Left forelimb (tissue), 1 donor: ENCODE results near the gene ROR2.

Experiments used
- DNase-seq: peaks from one replicate; pipeline ENCODE4 v3.0.0-alpha.2; 2018; ENCODE audit warnings: low spot score

The ROR2 gene

DNA sequence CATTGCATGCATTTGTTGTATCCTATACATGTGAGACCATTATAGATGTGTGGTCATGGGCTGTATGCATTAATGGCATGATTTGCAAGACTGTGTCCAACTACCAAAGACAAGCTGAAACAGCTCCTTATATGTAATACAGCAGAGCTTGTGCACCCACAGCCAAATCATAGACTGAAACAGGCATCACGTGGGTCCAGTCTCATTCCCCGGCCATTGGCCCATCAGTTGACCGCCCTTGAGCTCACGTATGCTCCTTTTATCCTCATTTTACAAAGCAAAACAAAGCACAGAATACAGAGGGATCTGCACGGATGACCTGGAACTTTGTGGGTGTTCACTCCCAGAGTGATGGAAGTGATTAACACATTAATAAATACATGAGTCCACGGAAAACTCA is 109.1 kb downstream of the ROR2 start:
- no peak for DNase-seq

DNA sequence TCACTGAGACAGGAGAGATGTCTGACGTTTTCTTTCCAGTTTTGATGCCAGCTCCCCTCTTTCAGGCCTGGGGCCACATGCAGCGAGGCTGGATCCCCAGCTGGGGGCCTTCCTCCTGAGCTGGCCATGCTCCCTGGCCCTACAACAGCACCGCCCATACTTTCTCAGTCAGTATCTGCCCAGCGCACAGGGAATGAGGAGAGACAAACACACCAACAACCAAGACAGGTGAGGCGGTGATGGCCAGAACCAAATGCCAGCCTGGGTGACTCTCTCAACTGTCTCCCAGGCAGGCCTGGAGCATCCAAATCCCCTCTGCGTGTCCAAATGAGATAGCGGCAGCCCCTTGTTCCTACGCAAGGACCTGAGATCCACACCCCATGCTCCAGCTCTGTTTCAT is 109.6 kb downstream of the ROR2 start:
- no peak for DNase-seq

DNA sequence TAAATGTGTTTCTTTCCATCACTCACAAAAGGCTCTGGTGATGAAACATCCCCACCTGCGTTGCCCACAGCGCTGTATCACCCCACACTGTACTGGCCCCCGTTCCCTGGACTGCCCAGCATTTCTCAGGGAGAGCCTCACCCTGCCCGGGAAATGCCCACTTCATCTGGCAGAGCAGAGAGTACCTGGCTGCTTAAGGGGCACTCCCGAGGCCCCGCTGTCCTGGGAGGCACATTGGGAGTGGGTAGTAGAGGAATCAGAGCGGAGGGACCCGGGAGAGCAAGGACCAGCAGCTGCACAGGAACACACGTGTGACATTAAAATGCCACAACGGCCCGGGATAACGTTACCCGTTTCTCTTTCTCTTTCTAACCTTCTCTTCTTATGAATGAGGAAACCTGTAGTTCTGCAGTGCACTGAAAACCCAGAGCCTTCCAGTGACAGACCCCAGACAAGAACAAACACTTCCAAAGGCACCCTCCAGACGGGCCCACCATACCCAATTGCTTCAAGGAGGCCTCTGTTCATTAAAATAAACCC is 110.0 kb downstream of the ROR2 start:
- no peak for DNase-seq

DNA sequence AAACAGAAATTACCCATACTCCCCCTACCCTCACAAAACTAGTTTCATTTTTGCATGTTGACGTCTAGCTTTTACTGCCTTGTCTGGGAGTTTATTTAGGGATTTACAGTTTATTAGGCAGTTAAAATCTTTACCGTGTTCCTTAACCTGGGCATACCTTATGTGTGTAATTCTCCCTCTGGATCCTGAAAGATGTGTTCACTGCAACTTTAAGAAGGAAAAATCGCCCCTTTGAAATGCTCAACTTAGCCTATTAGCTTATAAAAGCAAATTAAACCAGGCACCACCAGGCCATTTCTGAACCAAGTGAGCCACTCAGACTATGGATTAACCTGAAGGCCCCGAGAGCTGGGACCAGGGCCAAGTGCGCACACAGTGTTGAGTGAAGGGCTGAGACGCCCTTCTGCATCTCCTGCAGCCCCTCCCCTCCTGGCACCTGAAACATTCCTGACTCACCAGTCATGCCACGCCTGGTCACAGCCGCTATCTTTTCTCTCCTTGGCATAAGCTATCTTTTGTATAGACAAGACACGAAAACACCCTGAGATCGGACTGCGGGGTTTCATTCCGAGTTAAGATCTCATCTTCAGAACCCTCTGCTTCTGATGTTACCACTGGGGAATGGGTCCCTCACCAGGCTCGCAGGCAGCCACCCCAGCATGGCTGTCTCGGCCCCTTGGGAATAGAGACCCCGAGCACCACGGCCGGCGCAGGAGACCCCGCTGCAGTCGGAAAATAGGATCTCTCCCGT is 111.9 kb downstream of the ROR2 start:
- DNase-seq, result no peak

DNA sequence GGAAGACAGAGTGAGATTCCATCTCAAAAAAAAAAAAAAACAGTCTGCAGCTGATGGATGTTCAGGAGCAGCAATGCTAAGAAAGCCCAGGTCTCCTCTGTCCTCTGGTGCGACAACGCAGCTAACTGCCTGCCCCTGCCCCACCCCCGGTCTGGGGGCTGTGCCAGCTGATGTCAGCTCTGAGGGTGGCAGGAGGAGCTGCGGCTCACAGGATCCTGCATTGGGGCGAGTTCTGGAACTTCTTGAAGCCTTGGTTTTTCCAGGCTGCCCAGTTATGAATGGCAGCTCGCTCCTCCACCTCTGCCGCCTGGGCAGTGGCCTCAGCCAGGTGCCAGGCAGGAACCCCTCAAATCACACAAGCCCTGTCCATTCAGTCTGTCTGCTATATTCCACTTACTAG is 113.5 kb downstream of the ROR2 start:
- peak; percentile 48 for DNase-seq

DNA sequence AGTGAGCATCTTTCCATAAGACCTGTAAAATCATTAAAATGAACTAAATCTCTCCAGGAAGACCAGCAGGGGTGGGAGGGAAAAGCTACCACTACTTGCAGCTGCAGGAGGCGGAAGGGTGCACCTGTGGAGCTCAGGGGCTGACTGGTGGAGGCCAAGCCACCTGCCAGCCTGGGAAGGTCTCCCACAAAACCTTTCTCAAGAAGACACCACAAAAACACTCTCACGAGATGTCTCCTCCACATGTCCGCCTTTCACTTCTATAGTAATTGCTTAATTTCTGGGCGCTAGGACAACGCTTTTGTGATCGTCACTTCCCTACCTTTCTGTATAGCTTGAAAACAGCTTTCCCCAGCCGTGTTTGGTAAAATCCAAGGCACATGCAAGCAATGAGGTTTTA is 114.4 kb downstream of the ROR2 start:
- DNase-seq, result no peak

DNA sequence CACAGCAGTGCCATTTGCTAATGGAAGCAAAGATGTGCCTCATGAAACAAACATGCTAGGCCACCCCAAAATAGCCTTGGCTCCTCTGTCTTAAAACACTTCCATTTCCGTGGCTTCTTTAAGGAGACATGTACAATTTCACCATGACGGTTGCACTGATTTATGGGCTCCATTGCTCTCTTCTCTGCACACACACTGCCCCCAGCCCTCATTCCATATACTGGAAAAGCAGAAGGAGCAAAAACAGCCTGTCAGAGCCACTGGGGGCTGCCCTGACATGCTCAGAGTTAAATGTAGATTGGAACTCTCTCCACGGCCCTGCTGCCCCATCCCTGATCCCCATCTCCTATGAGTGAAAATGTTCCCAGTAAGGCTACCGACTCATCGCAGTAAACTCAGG is 114.8 kb downstream of the ROR2 start:
- no peak for DNase-seq

DNA sequence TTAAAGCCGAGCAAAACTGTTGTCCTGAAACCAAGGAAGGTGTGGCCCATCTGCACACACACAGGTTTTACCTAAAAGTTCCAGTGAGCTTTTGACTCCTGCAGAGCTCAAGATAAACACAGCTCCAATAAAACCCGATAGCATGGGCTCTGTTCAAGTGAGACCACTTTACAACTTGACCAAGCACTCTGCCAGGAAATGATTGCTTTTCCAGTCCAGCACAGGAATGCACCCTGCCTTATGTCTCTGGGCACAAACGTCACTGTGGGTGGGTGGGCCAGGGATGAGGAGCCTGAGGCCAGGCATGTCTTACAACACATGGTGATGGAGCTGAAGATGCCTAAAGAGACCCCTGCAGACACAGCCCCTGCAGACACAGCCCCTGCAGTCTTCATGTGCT is 115.3 kb downstream of the ROR2 start:
- no peak for DNase-seq

DNA sequence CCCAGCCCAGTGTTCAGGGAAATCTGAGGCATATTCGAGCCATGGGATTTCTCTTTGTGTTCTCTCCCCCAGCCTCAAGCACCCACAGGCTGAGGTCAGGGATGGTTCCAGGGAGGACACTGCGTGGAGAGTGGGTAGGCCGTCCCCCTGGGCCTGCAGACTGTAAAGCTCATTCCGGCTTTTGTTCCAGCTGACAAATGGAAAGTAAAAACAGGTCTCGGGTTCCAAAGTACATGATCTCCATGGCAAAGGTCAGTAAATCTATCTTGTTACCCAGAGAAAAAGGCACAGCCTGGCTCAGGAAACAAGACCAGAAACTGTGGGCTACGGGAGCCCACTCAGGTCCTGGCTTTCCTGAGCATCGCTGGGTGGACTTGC is 116.2 kb downstream of the ROR2 start:
- DNase-seq, result no peak

DNA sequence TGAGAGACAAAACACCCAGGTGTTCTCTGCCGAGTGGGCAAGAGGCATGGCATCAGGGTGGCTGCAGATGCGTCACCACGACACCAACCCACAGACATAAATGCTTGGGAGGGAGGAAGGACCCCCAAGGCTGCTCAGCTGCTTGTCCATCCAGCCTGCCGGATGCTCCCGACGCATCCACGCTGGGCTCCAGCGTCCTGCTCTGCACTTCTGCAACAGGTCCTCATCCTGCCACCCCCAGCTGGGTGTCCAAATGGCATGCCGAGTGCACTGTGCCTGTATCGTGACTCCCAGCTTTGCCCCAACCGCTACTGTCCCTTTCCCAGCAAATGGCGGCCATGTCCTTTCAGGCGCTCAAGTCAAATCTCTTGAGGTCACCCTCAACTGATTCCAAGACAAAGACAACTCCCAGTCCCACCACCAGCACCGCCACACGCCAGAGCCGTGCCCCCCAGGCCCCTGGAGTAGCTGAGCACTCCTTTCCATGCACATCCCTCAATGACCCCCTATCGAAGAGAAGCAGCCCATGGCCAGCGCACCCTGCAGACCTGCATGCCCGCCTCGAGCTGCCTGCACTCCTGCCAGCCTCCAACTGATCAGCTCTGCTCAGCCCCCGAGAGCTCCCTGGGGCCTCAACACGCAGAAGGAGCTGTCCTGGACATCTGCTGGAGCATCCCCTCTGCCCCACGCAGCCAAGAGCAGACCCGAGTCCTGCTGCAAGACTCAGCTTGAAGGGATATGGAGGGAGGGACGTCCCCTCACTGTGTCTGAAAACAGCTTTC is 116.7 kb downstream of the ROR2 start:
- no peak for DNase-seq

DNA sequence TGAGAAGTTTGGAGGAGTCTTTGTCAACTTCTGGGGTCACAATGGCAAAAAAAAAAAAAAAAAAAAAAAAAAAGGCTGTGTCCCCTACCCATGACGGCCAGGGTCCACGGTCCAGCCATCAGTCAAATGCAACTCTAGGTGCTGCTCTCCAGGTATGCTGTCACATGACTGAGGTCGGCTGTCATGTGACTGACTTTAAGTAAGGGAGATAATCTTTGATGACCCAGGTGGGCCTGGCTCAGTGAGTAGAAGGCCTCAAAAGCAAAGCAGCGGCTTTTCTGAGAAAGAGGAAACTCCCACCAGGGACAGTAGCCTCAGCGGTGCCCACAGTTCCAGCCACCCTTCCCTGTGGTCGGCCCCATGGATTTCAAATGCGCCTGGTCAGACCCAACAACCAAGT is 117.7 kb downstream of the ROR2 start:
- no peak for DNase-seq

DNA sequence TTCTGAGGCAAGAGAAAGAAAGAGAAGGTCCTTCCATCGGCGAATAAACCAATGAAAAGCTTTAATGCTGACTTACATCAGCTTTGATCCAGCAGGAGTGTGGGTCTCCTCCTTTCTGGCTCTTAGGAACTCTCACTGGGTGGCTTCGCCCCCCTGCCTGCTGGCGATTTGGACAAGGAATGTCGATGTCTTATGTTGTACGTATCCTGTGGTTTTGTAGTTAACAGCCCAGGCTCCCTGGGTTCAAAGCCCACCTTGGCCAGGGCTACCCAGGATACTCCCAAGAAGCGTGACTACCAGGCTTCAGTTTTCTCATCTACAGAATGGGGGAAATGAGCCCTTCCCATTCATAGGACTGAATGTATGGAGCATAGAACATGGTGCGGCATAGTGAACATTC is 124.2 kb downstream of the ROR2 start:
- no peak for DNase-seq

DNA sequence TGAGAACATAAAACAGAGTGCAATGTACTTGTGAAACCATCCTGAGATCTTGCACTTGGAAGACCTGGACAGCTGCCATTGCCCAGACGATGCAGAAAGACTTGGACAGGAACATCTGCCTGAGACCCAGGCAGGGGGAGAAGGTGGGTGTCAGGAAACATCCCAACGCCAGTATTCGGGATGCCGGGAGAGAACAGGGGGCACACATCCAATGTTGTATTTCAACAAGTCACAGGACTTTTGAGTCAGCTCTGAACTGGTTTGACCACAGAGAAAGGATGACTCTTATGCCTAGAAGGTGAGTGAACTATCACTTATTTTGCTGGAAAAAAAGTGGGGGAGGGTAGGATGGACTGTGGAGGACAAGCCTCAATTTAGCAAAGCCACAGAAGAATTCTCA is 124.6 kb downstream of the ROR2 start:
- no peak for DNase-seq

DNA sequence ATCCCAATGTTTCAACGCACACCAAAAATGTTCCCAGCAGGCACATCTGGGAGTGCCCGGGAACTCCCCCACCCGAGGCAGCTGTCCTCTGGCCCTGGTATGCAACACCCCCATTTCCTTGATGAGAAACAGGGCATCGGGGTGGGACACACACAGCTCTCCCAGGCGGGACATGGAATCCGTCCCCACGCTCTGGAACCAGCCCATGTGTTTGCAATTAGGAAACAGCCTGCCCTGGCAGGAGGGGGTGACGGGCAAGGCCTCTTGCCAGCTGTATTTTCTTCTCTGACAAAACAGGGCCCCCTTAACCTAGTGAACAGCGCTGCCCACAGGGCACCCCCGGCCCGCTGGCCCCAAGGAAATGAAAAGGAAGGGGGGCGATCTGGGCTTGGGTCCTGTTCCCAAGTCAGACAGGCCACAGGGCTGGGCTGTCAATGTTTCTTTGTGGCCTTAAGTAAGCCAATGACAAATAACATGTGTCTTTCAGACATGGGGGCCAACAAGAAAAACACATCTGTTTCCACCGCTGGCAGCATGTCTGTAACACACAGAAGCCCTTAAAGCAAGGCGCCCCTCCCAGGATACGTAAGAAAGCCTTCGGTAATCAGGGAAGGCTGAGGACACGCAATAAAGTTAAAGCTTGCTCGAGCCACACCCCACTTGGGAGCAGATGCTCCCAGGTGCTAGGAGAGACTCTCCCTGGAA is 125.3 kb downstream of the ROR2 start:
- no peak for DNase-seq

DNA sequence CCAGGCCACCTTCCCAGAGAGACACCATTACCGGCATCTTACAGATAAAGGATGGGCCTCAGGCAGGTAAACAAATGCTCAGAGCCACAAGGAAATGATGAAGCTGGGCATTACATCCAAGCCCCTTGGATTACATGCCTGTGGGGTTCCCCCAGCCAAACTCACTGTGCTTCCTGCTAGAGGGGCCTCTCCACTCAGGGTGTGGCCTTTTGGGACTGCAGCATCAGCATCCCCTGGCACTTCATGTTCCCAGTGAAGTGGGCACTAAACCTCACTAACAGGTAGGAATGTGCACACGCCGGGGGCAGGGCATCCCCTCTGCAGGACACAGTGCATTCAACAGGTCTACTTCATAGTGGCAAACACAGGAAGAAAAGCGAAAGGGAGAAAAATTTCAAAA is 125.9 kb downstream of the ROR2 start:
- no peak for DNase-seq

DNA sequence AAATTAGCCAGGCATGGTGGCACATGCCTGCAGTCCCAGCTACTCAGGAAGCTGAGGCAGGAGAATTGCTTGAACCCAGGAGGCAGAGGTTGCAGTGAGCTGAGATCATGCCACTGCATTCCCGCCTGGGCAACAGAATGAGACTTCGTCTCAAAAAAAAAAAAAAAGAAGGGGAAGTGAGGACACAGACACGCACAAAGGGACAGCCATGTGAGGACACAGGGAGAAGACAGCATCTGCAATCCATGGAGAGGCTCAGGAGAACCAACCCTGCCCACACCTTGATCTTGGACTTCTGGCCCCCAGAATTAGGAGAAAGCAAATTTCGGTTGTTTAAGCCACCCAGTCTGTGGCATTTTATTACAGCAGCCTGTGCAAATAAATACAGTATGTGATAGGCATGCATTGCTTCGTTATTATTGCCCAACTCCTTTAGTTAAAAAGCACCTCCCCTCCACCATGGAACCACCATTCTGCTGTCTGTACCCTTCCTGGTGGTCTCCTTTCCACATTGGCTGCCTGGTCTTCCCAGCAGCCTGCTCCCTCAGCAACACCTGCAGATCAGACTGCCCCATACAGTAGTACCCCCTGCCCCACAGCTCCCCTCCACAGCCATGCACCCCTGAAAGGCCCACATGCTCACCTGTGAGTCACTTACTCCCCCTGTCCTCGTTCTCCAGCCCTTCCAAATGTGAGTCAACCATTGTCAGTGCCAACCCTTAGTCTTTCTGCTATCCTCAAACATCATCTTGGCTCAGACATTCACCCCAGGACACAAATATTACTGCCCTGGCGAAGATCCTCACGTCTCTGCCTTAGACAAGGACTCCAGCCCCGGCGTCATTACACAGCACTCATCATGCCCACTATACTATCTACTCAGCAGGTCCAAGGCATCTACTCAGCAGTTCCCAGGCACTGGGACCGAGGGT is 128.8 kb downstream of the ROR2 start:
- DNase-seq, result no peak

DNA sequence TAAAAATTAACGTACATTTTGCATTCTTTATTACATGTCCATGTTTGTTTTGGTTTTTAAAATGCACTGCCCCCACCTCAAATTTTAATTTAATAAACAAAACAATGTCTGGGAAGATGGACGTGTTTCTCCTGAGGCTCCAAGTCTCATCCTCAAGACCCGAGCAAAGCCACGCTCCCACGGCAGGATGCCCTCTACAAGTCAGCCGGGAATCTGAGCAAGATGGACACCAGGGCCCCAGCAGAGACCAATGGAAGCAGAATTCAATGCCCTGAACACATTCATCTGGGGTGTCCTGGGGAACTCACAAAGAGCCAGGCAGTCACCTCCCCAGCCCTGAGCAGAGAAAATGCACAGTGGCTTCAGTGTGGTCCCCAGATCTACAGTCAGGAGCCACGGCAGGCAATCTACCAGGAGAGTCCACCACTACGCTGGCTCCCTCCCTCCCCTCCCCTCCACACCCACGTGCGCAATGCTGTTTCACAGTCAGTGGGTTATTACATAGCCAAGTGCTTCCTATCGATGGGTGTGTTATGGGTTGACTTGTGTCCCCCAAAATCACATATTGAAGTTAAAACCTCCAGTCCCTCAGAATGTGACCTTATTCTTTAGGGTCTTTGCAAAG is 129.8 kb downstream of the ROR2 start:
- no peak for DNase-seq

DNA sequence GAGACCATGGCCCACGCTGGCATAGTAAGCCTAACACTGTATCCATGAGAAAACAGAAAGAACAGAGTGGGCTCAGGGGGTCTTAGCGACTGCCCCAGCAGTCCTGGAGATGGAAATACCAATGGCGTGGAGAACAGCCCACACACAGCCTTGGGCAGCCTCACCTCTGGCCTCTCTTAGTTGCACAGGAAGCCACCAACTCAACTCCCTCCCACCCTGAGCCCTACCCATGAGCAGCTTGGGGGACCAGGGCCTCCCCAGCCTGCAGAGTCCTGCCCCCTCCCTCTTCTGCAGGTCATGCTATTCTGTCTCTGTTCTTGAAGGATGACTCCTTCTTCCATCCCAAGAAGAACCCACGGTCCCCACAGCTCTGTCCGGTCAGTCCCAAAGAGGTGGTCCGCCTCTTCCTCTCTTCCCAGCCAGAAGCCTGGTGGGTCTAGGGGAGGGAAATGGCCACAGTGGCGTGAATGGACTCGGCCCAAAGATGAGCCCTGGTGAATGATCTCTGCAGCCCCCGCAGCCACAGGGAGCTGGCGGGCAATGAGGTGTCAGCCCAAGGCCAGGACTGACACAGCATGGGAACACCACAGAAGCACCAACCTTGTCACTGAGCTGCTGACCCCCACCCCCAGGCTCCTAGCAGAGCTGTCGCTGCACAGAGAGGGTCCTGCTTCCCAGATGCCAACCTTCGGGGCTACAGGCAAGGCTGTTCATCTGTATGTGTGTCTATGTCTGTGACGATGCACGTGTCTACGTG is 131.2 kb downstream of the ROR2 start:
- DNase-seq, result no peak

DNA sequence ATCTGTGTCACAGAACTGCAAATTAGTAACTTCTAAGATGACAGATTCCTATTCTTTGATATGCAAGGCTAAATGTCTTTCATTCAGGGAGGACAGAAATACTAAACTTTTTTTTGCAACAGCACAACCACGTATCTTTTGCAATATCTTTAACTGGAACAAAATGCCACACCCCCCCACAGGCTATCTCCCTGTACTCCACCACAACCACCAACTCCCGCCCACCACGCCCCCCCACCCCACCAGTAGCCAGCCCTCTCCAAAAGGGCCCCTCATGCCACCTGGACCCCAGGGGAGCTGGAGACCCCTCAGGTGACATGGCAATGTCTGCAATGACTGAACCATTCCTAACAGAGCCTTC is 131.8 kb downstream of the ROR2 start:
- DNase-seq, result no peak

DNA sequence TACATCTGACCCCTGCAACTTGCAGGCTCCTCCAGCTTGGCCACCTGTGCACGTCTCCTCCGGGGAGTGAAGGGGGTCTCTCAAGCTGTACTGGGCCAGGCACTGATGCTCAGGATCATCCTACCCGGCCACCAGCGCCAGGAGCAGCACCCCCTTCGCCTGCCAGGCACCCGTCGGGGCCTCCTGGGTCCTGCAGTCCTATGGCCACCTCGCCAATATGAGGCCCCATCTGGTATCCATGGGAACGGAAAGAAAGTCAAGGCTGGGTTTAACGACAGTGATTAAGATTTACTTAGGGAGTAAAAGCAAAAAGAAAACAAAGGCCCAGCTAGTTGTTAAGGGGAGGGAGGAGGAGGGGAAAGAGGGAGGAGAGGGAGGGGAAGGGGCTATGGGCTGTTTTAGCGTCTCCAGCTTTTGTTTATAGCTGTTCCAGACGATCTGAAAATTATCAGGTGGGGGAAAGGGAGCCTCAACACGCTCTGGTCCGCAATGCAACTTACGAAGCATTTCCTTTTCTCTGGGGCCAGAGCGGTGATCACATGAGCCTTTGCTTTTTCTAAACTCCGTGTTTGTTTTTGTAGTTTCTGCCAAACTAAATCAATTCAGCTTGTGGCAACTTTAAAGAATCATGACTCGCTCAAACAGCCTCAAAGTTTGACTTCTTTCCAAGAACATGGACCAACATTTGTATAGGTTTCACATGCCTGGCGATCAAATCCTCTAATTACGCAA is 132.4 kb downstream of the ROR2 start:
- DNase-seq, result no peak
